GM12892 (cell line): Measurements from ENCODE around the gene MELTF.

Source experiments
- POLR2A ChIP-seq: IDR thresholded peaks from 2 replicates; pipeline ENCODE4 v1.6.1; 2011; ENCODE audit warnings: low read depth, low read length, control low read depth
- POLR2AphosphoS5 ChIP-seq: IDR thresholded peaks from 2 replicates; pipeline ENCODE4 v1.6.1; 2011; ENCODE audit warnings: low read depth, low read length, control low read depth
- TAF1 ChIP-seq: IDR thresholded peaks from 2 replicates; pipeline ENCODE4 v1.6.1; 2011; ENCODE audit warnings: low read depth, mild to moderate bottlenecking, control low read depth, low read length, borderline replicate concordance

- TF ChIP-seq POLR2A (no peak), POLR2AphosphoS5 (no peak), TAF1 (no peak)
Measured at GRCh38 chr3:197006446-197006845, 23.2 kb downstream of the MELTF start.
